PC-3 (cell line): Measurements from ENCODE around the gene RBMS3. TPM values are rescaled to one million over a fixed set of nuclear protein-coding genes. Genes with fewer than 3 reads are reported as not detected.

ENCODE experiments used
- ATAC-seq: fragments of 200-7000 bp; cut with Tn5 transposase; 2 replicates; pipeline ENCODE4 v1.9.1; 2020; ENCODE audit warnings: mild to moderate bottlenecking, moderate library complexity
- BruUV-seq: library from RNA; stranded (reverse); fragments of 400-500 nt; replicated peaks from 2 replicates; lab custom pipeline; 2021; lab: Mats Ljungman, UMichigan
- CTCF ChIA-PET: fragments of 300-600 bp; sonication (Branson Sonifier 250); formaldehyde crosslinking; loops from one replicate; lab custom pipeline; 2022; ENCODE audit warnings: antibody characterized with exemption; lab: Charles Lee
- POLR2A ChIA-PET: fragments of 300-600 bp; sonication (Branson Sonifier 250); formaldehyde crosslinking; loops from one replicate; lab custom pipeline; 2022; ENCODE audit warnings: antibody characterized with exemption; ENCODE audit not compliant: unreplicated experiment; lab: Charles Lee
- DNase-seq: peaks from one replicate; pipeline ENCODE4 v3.0.0-alpha.2; 2015
- H2AFZ ChIP-seq: fragments of 300-600 bp; sonication (generic); 2 replicates; pipeline ENCODE4 v1.6.0; 2016; ENCODE audit warnings: antibody characterized with exemption, low read length
- H3F3A ChIP-seq: fragments of 300-600 bp; sonication (generic); one replicate; pipeline ENCODE4 v1.6.0; 2017; ENCODE audit warnings: antibody characterized with exemption, low read length, control low read depth, mild to moderate bottlenecking; ENCODE audit not compliant: unreplicated experiment
- H3K27ac ChIP-seq: fragments of 300-600 bp; sonication (generic); 2 replicates; pipeline ENCODE4 v1.5.1; 2016; ENCODE audit warnings: mild to moderate bottlenecking, low read length
- H3K27me3 ChIP-seq: fragments of 300-600 bp; sonication (generic); 2 replicates; pipeline ENCODE4 v1.6.1; 2016; ENCODE audit warnings: low read length, mixed read lengths
- H3K36me3 ChIP-seq: fragments of 300-600 bp; sonication (generic); 2 replicates; pipeline ENCODE4 v1.6.1; 2016; ENCODE audit warnings: low read depth, mixed run types, low read length, mixed read lengths
- H3K4me1 ChIP-seq: fragments of 300-600 bp; sonication (generic); 2 replicates; pipeline ENCODE4 v1.5.1; 2016; ENCODE audit warnings: low read length; ENCODE audit not compliant: insufficient read depth
- H3K4me2 ChIP-seq: fragments of 300-600 bp; sonication (generic); 2 replicates; pipeline ENCODE4 v1.6.0; 2016; ENCODE audit warnings: low read length
- H3K4me3 ChIP-seq: fragments of 300-600 bp; sonication (generic); 2 replicates; pipeline ENCODE4 v1.5.1; 2016; ENCODE audit warnings: mild to moderate bottlenecking, low read length, mixed read lengths
- H3K79me2 ChIP-seq: fragments of 300-600 bp; sonication (generic); 2 replicates; pipeline ENCODE4 v1.6.1; 2017; ENCODE audit warnings: low read length, mixed read lengths
- H3K9ac ChIP-seq: fragments of 300-600 bp; sonication (generic); 2 replicates; pipeline ENCODE4 v1.6.0; 2016; ENCODE audit warnings: mild to moderate bottlenecking, low read length
- H3K9me2 ChIP-seq: fragments of 300-600 bp; sonication (generic); replicated peaks from 2 replicates; pipeline ENCODE4 v1.6.1; 2016; ENCODE audit warnings: mixed run types, low read length, mixed read lengths
- H3K9me3 ChIP-seq: fragments of 300-600 bp; sonication (generic); 2 replicates; pipeline ENCODE4 v1.6.1; 2016; ENCODE audit warnings: low read length, mixed read lengths
- H4K20me1 ChIP-seq: fragments of 300-600 bp; sonication (generic); 2 replicates; pipeline ENCODE4 v1.6.1; 2016; ENCODE audit warnings: low read length, mixed read lengths
- CTCF ChIP-seq: fragments of 300-600 bp; sonication (generic); conservative IDR thresholded peaks from 2 replicates; pipeline ENCODE4 v1.5.1; 2017; ENCODE audit warnings: antibody characterized with exemption, low read depth, mild to moderate bottlenecking, low read length
- EZH2 ChIP-seq: fragments of 300-600 bp; sonication (generic); IDR thresholded peaks from one replicate; pipeline ENCODE4 v1.6.1; 2017; ENCODE audit warnings: antibody characterized with exemption, mild to moderate bottlenecking, low read length; ENCODE audit not compliant: unreplicated experiment
- EZH2phosphoT487 ChIP-seq: fragments of 300-600 bp; sonication (generic); IDR thresholded peaks from 2 replicates; pipeline ENCODE4 v1.6.1; 2018; ENCODE audit warnings: mild to moderate bottlenecking, antibody characterized with exemption, low read length, borderline replicate concordance
- intact Hi-C: fragments of 100-400 bp; cut with micrococcal nuclease; formaldehyde crosslinking; loops from 2 replicates; pipeline ENCODE4 v1.9.0; 2023
- total RNA-seq: library from RNA; depleted of rRNA; stranded (reverse); fragments of >200 nt; gene quantifications from 2 replicates; pipeline ENCODE4 v1.2.3, GENCODE V29; 2014

RBMS3 gene
- total RNA-seq, 1 experiment from 2014 or later = 5.4 TPM

GRCh38 chr3:29827756-29828155 is 546.9 kb downstream of the RBMS3 start:
- H2AFZ ChIP-seq = no peak overlapping the region
- no peaks in the 10 kb centered on the region for H3F3A ChIP-seq
- H3K27me3 ChIP-seq = no peaks in the 10 kb centered on the region
- no peak for TF ChIP-seq CTCF
- no peak for TF ChIP-seq EZH2
- no peak for TF ChIP-seq EZH2phosphoT487
- BruUV-seq = no TSS peak
- DNase-seq (no peak), ATAC-seq (no peak)
- no peaks in the 10 kb centered on the region for H3K9me3 ChIP-seq
- H3K79me2 ChIP-seq = no peaks in the 10 kb centered on the region
- intact Hi-C loops = no loop called here
- no peak overlapping the region for H3K9ac ChIP-seq
- H3K27ac ChIP-seq = no peak overlapping the region
- POLR2A ChIA-PET = no interaction called here
- H3K4me2 ChIP-seq = no peak overlapping the region
- H3K4me1 ChIP-seq = no peaks in the 10 kb centered on the region
- no peaks in the 10 kb centered on the region for H4K20me1 ChIP-seq
- CTCF ChIA-PET = no interaction called here
- H3K9me2 ChIP-seq = no peaks in the 10 kb centered on the region
- H3K36me3 ChIP-seq = no peaks in the 10 kb centered on the region
- no peak overlapping the region for H3K4me3 ChIP-seq

- CTCF ChIA-PET = no interaction called here
- no peak for TF ChIP-seq EZH2
- intact Hi-C loops = no loop called here
Observed at GRCh38 chr3:29829340-29829739, 548.5 kb downstream of the RBMS3 start.

GRCh38 chr3:29850641-29851040 is 569.8 kb downstream of the RBMS3 start:
- H3K9me2 ChIP-seq = no peaks in the 10 kb centered on the region
- no peaks in the 10 kb centered on the region for H3K4me1 ChIP-seq
- ATAC-seq (0 out of 2 replicates have a peak, but pooled peaks have one; percentile 20), DNase-seq (peak; percentile 46)
- no peak overlapping the region for H3K27ac ChIP-seq
- no peaks in the 10 kb centered on the region for H4K20me1 ChIP-seq
- H3K27me3 ChIP-seq = no peaks in the 10 kb centered on the region
- POLR2A ChIA-PET = no interaction called here
- H3K79me2 ChIP-seq = no peaks in the 10 kb centered on the region
- CTCF ChIA-PET = interaction anchor here (0.6 kb wide), 1 partner anchor 68 kb away, joined by 3 read pairs; no protein-coding TSS in a partner anchor
- H3K36me3 ChIP-seq = no peaks in the 10 kb centered on the region
- TF ChIP-seq CTCF = peak; percentile 58
- no peak for TF ChIP-seq EZH2
- no peak overlapping the region for H2AFZ ChIP-seq
- no peaks in the 10 kb centered on the region for H3F3A ChIP-seq
- H3K9me3 ChIP-seq = 0 out of 2 replicates have a peak, but pooled peaks cover 3% of the 10 kb centered on the region
- H3K4me2 ChIP-seq = no peak overlapping the region
- no TSS peak for BruUV-seq
- no peak overlapping the region for H3K4me3 ChIP-seq
- intact Hi-C loops = no loop called here
- no peak overlapping the region for H3K9ac ChIP-seq

More at GRCh38 chr3:29829340-29829739, 548.5 kb downstream of the RBMS3 start:
- DNase-seq (no peak), ATAC-seq (no peak)
- no peak overlapping the region for H3K4me3 ChIP-seq
- no TSS peak for BruUV-seq
- no peaks in the 10 kb centered on the region for H3K27me3 ChIP-seq
- no peak overlapping the region for H3K9ac ChIP-seq
- H3F3A ChIP-seq = no peaks in the 10 kb centered on the region
- H4K20me1 ChIP-seq = no peaks in the 10 kb centered on the region
- no peaks in the 10 kb centered on the region for H3K9me3 ChIP-seq
- H3K4me1 ChIP-seq = no peaks in the 10 kb centered on the region
- H3K36me3 ChIP-seq = no peaks in the 10 kb centered on the region
- POLR2A ChIA-PET = no interaction called here
- H2AFZ ChIP-seq = no peak overlapping the region
- H3K27ac ChIP-seq = no peak overlapping the region
- H3K9me2 ChIP-seq = no peaks in the 10 kb centered on the region
- H3K79me2 ChIP-seq = no peaks in the 10 kb centered on the region
- no peak overlapping the region for H3K4me2 ChIP-seq
